ENCODE measurements around the gene MRPL49.
"Not testable (repeated sequence)": the region's sequence is repeated elsewhere in the genome, so short reads cannot be mapped to it uniquely, and the experiment has no call there.

MRPL49 gene

DNA sequence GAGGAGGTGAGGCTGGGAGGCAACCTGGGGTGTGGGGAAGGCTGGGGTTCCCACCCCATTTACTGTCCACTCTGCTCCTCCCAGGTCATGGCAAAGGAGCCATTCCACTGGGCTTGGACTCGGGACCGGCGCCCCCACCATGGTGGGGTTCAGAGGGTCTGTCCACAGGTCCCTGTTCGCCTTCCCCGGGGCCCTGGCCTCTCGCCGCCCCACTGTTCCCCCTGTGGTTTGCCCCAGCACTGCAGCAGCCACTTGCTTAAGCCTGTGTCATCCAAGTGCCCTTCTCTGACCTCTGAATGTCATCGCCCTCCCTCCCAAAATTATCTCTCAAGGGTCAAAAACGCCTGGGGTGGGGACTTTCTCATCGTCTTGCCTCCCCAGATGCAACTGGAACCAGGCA is 50.5 kb downstream of the MRPL49 start:
- no peak for FAIRE-seq

GRCh38 chr11:65174571-65175010 is 52.5 kb downstream of the MRPL49 start:
- not testable (repeated sequence) for FAIRE-seq

Measured in TTC549 (cell line).